Measurements from ENCODE around the gene PDE3B.

- TF ChIP-seq POLR2A (IDR thresholded peaks at IDR 0.05; ENCODE audit: low read length) (no peak), GATA1 (IDR thresholded peaks at IDR 0.05; ENCODE audit: low read depth, low read length) (no peak)
Measured at GRCh38 chr11:14750911-14751310, 107.3 kb downstream of the PDE3B start.
